Measurements from ENCODE around the gene PNMA6E. TPM values are rescaled to one million over a fixed set of nuclear protein-coding genes. Genes with fewer than 3 reads are reported as not detected.

PNMA6E gene
- total RNA-seq, 1 donor from 2014 or later, result not detected

DNA sequence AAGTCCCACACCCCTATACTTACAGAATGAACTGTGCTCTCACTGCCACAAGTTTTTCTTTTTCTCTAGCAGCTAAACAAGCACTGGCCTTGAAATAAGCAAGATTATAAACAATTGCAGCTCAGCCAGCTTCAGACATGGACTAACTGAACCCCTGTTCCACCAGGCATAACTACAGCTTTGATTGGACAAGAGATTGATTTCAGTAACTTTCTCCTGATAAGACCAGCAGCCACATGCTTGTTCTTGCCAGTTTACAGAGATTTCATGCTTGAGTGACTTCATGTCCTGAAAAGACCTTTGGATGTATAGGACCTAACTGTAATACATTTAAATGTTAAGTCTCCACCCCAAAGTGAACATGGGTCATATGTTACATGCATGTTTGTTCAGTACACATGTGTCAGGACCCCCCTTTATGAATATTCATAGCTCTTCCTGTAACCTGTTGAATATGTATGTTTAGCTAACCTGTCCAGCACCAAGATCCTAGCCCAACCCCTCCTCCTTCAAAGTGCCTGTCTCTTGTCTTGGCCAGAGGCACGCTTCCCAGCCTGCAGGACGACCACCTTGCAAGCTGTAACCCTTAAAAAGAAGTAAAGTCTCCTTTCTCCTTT lies 39.3 kb downstream of the PNMA6E start:
- no peak overlapping the region for H3K4me3 ChIP-seq
- no peak for TF ChIP-seq POLR2AphosphoS5 (IDR thresholded peaks at IDR 0.05; ENCODE audit: insufficient read depth in 1 of 2, low read depth in 1 of 2)

GRCh38 chrX:153357877-153358276 lies 43.3 kb downstream of the PNMA6E start:
- Histone ChIP-seq H3K27me3 (no peaks in the 10 kb centered on the region), H3K27ac (no peak overlapping the region), H3K4me3 (no peak overlapping the region), H3K9me3 (no peaks in the 10 kb centered on the region), H3K36me3 (no peaks in the 10 kb centered on the region), H3K4me1 (no peaks in the 10 kb centered on the region)
- DNase-seq (ENCODE audit: extremely low spot score in 2 of 2), result peak in 1 of 2 donors; percentile 37
- TF ChIP-seq CTCF (IDR thresholded peaks at IDR 0.05), result no peak
- no peak for TF ChIP-seq POLR2A (IDR thresholded peaks at IDR 0.05)
- TF ChIP-seq POLR2AphosphoS5 (IDR thresholded peaks at IDR 0.05; ENCODE audit: insufficient read depth in 1 of 2, low read depth in 1 of 2), result no peak
- intact Hi-C loops (cut with DNase I), result no loop called here

More for the DNA sequence above, 39.3 kb downstream of the PNMA6E start:
- H3K9me3 ChIP-seq, result no peaks in the 10 kb centered on the region
- DNase-seq (ENCODE audit: extremely low spot score in 2 of 2), result peak in 1 of 2 donors; percentile 40
- H3K27ac ChIP-seq, result no peak overlapping the region
- H3K36me3 ChIP-seq, result no peaks in the 10 kb centered on the region
- intact Hi-C loops (cut with DNase I), result no loop called here
- H3K4me1 ChIP-seq, result no peaks in the 10 kb centered on the region
- no peaks in the 10 kb centered on the region for H3K27me3 ChIP-seq

GRCh38 chrX:153353416-153353815 lies 47.7 kb downstream of the PNMA6E start:
- H3K36me3 ChIP-seq, result no peaks in the 10 kb centered on the region
- H3K4me3 ChIP-seq, result no peak overlapping the region
- DNase-seq (ENCODE audit: extremely low spot score in 2 of 2), result peak in 1 of 2 donors; percentile 47
- intact Hi-C loops (cut with DNase I), result no loop called here
- no peaks in the 10 kb centered on the region for H3K9me3 ChIP-seq
- no peak overlapping the region for H3K27ac ChIP-seq
- no peaks in the 10 kb centered on the region for H3K4me1 ChIP-seq
- no peaks in the 10 kb centered on the region for H3K27me3 ChIP-seq
- TF ChIP-seq POLR2AphosphoS5 (IDR thresholded peaks at IDR 0.05; ENCODE audit: insufficient read depth in 1 of 2, low read depth in 1 of 2) (no peak), CTCF (IDR thresholded peaks at IDR 0.05) (no peak), POLR2A (IDR thresholded peaks at IDR 0.05) (no peak)

DNA sequence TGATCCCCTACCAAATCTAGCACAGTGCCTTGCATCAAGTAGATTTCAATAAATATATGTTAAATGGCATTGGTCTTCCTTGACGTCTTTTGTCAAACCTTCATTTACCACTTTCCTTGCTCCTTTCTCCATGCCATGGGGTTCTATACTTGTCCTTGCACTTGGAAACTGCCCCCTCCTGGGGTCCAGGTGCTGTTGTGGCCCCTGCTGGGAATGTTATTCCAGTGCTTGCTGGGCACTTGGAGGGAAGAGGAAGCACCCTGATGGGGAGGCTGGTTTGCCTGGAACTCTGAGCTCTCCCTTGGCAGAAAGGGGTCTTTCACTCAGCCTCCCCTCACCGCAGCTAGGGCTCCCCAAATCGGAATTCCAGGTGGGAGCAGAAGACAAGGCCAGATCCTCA lies 48.3 kb downstream of the PNMA6E start:
- TF ChIP-seq POLR2AphosphoS5 (IDR thresholded peaks at IDR 0.05; ENCODE audit: insufficient read depth in 1 of 2, low read depth in 1 of 2) (no peak), CTCF (IDR thresholded peaks at IDR 0.05) (no peak), POLR2A (IDR thresholded peaks at IDR 0.05) (no peak)
- Histone ChIP-seq H3K36me3 (no peaks in the 10 kb centered on the region), H3K9me3 (no peaks in the 10 kb centered on the region), H3K27me3 (no peaks in the 10 kb centered on the region), H3K4me3 (no peak overlapping the region), H3K27ac (no peak overlapping the region), H3K4me1 (no peaks in the 10 kb centered on the region)
- no peak for DNase-seq (ENCODE audit: extremely low spot score in 2 of 2)
- intact Hi-C loops (cut with DNase I), result no loop called here

DNA sequence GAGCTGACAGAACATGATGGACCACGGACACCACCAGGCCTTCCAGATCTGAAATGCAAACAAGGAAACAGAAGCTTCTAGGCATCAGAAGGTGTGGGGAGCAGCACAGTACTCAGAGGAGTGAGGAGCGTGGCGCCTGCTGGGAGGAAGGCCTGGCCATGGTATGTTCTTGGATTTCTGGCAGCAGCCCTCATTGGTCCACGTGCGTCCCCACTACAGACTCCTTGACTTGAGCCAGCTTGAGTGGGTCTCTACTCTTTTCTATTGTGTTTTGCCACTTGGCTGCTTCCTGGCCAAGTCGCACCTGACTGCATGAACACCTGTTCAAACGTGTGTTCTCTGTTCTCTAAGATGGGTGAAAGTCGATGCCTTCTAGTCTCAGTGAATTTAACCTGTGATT lies 49.2 kb downstream of the PNMA6E start:
- Histone ChIP-seq H3K4me1 (no peaks in the 10 kb centered on the region), H3K27ac (no peak overlapping the region), H3K36me3 (peaks cover 0 to 5% of the 10 kb centered on the region in 2 donors), H3K27me3 (no peaks in the 10 kb centered on the region), H3K9me3 (no peaks in the 10 kb centered on the region), H3K4me3 (no peak overlapping the region)
- peak in 1 of 2 donors; percentile 34 for DNase-seq (ENCODE audit: extremely low spot score in 2 of 2)
- intact Hi-C loops (cut with DNase I), result no loop called here
- TF ChIP-seq POLR2A (IDR thresholded peaks at IDR 0.05) (no peak), POLR2AphosphoS5 (IDR thresholded peaks at IDR 0.05; ENCODE audit: insufficient read depth in 1 of 2, low read depth in 1 of 2) (no peak), CTCF (IDR thresholded peaks at IDR 0.05) (no peak)

All from vagina (tissue), 2 donors.